RPMI8226 (cell line): ENCODE measurements around the gene GNAI3.

ENCODE experiments used
- DNase-seq: peaks from one replicate; pipeline ENCODE4 v3.0.0-alpha.2; 2015

The GNAI3 gene

DNA sequence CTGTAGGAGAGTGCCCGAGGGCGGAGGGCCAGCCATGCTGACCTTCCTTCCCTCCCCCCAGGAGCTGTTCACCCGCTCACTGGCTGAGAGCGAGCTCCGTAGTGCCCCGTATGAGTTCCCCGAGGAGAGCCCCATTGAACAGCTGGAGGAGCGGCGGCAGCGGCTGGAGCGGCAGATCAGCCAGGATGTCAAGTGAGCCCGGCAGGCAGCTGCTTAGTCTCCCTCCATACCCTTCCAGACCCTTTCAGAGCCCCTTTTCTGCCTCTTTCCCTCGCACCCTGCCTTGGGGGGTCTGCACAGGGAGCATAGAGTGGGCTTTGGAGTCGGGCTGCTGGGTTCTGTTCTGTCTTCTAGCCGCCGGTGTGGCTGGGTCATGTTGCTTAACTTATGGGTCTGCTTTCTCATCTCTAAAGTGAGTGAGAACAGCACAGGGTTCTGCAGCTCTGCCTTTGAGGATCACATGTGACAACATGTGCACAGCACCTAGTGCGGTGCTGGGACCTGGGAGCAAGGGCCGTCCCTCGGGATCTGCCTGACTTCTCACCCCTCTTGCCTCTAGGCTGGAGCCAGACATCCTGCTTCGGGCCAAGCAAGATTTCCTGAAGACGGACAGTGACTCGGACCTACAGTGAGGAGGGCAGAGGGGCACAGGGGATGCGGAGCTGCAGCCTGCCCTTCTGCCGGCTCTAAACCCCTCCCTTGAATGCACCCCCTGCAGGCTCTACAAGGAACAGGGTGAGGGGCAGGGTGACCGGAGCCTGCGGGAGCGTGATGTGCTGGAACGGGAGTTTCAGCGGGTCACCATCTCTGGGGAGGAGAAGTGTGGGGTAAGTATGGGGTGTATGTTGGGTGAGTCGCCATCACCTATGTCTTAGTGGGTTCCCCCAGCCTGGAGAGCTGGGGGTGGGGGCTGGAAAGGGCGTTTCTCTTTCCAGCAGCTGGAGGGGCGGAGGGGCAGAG is 77.5 kb downstream of the GNAI3 start:
- no peak for DNase-seq

- DNase-seq, result no peak
Measured at GRCh38 chr1:109626682-109627408, 78.4 kb downstream of the GNAI3 start.

DNA sequence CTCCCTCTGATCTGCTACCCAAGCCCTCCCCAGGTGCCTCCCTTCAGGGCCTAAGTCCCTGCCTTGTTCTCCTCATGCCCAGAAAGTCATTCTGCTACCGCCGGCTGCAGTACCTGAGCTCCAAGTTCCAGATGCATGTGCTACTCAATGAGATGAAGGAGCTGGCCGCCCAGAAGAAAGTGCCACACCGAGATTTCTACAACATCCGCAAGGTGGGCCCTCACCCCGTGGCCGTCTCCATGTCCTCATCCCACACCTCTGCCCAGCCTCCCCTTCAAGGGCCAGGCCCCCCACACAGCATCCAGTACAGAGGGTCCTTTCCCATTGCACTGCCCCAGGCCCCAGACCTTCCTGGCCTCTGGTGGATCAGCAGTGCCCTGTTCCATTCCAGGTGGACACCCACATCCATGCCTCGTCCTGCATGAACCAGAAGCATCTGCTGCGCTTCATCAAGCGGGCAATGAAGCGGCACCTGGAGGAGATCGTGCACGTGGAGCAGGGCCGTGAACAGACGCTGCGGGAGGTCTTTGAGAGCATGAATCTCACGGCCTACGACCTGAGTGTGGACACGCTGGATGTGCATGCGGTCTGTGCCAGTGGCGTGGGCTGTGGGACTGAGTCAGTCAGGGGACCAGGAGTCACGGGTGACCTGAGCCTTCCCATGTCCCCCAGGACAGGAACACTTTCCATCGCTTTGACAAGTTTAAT is 79.4 kb downstream of the GNAI3 start:
- no peak for DNase-seq

DNA sequence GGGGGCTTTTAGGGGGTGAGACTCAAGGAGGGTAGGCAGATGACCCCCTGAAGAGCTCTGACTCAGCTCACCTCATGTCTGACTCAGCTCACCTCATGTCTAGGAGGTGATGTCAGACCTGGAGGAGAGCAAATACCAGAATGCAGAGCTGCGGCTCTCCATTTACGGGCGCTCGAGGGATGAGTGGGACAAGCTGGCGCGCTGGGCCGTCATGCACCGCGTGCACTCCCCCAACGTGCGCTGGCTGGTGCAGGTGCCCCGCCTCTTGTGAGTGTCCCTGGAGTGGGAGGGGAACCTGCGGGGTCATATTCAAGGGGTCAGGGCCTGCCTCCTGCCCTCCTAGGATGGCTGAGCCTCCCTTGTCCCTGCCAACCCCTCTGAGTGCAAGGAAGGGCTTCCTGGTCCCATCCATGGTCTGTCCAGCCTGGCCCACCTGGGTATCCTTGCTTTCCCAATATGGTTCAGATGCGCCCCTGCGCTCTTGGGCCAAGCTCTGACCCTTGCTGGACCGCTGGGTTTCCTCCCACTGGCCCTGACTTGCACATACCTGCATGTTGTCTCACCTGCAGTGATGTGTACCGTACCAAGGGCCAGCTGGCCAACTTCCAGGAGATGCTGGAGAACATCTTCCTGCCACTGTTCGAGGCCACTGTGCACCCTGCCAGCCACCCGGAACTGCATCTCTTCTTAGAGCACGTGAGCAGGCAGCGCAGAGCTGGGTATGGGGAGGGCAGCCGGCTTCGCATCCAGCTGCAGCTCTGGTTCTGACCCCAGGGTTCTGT is 80.3 kb downstream of the GNAI3 start:
- no peak for DNase-seq

- DNase-seq, result no peak
Measured at GRCh38 chr1:109629372-109630030, 81.1 kb downstream of the GNAI3 start.

DNA sequence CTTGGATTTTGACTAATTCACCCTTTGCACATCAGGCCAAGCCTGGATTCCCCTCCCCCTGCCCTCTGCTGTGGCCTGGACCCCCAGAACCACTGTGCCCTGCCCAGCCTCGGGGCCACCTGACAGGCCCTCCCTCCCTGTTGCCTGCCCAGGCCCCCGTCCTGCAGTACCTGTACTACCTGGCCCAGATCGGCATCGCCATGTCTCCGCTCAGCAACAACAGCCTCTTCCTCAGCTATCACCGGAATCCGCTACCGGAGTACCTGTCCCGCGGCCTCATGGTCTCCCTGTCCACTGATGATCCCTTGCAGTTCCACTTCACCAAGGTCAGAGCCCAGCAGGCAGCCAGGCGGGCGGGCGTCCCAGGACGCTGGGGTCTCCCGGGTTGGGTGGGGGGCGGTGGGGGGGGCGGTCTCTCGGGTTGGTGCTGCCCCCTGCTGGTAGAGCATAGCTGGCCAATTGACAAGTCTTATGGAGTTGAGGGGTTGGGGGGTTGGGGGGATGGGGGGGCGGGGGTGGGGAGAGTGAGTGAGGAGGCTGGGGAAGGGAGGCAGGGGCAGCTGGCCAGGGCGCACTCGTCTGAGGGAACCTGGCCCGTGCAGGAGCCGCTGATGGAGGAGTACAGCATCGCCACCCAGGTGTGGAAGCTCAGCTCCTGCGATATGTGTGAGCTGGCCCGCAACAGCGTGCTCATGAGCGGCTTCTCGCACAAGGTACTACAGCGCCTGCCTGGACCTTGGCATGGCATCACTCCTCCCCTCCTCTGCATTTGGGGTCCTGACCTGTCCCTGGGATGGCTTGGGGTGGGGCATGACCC is 81.9 kb downstream of the GNAI3 start:
- no peak for DNase-seq

GRCh38 chr1:109630898-109631512 is 82.6 kb downstream of the GNAI3 start:
- DNase-seq, result no peak

- no peak for DNase-seq
Measured at GRCh38 chr1:109631513-109632505, 83.4 kb downstream of the GNAI3 start.

GRCh38 chr1:109632671-109633346 is 84.4 kb downstream of the GNAI3 start:
- DNase-seq, result no peak

GRCh38 chr1:109634292-109634691 is 85.9 kb downstream of the GNAI3 start:
- DNase-seq, result no peak

DNA sequence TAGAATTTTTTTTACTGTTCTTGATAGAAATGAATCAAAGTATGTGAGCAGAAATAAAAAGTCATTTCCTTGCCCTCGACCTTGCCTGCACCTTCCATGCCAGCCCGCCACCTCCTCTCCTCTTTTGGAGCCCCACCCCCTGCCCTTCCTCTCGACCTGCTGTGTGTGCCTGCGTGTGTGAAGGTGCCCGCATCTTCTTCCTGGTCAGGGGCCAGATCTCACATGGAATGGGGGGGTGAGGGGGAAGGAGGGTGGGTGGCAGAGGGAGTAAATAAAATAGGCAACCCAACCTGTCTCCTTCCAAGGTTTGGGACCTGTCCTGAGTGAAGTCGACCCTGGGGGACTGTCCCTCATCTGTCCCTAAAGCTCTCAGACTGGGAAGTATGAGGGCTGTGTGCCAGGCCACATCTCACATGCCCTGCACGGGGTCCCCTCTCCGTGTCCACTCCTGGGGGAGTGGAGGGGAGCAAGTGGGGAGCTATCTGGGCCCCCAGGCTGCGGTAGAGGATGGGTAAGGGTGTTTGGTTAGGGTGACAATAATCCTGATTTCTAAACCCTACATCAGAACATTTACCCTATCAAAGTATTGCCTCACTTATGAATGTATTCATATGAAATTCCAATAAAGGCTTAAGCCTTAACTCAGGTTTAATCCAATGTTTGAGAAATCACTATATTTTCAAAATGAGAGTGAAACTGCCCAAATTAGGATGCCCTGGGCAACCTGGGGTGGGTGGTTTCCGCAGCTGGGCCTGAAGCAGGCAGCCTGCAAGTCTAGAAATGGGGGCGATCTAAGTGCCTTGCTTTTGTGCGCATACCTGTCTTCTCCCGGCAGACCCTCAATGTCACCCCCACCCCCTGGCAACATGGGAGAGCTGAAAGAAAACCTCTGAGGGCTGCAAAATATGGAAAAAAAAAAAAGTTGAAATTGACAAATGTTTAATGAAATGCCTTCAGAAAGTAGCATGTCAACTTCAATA is 86.6 kb downstream of the GNAI3 start:
- DNase-seq, result peak; percentile 25

DNA sequence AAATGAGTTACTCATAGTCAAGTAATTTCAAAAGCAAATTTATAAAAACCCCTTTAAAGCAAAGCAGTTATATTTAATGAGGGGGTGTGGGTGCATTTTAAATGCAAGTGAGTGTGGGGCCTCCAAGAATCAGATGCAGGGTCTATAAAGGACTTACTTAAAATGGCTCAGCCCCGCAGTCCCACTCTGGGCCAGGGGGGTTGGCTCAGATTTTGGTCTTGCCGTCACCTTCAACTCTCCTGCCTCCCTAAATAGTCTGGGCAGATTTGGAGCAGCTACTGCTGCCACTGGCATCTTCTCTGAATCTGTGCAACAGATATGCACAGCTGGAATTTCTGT is 87.4 kb downstream of the GNAI3 start:
- no peak for DNase-seq

DNA sequence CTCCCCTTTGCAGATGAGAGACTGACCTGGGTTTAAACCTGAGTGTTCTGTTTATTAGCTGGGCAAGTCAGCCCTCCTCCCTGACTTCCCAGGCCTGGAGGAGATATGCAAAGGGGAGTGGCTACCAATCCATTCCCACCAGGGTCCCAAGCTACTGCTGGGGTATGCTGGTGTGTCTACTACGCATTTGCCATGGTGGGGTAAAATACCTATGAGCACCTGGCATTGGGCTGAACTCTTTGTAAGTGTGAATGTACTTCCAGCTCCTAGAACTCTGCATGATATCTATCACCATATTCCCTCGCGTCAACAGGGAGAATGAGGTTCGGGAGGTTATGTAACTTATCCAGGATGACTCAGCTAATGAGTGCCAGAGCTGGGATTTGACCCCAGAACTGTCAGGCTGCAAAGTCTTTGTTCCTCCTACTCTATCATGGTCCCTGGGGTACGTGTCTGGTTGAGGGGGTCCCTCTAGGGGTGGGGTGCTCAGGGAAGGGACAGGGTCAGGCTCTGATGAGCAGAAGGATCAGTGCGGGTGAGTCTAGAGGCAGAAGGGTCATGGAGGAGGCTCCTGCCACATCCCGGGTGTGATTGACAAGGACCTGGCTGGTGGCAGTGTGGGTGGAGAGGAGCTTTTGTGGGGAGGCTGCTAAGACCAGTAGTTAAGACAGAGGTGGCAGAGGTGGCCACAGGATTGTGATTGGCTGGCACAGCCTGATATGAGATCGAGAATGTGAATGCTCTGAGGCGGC is 88.0 kb downstream of the GNAI3 start:
- DNase-seq, result no peak

GRCh38 chr1:109637446-109637845 is 89.0 kb downstream of the GNAI3 start:
- DNase-seq, result no peak

GRCh38 chr1:109639063-109639840 is 90.8 kb downstream of the GNAI3 start:
- no peak for DNase-seq

- no peak for DNase-seq
Measured at GRCh38 chr1:109639841-109640184, 91.4 kb downstream of the GNAI3 start.
